ENCODE data around the gene SLCO1A2. TPM values are rescaled to one million over a fixed set of nuclear protein-coding genes. Genes with fewer than 3 reads are reported as not detected.

SLCO1A2 gene
- total and polyA plus RNA-seq, 2 of the 8 experiments (the other 6 are each of a cell fraction or from before 2014, with no cell fraction given): 2.9 to 5.1 TPM

- no peak overlapping the region for H2AFZ ChIP-seq (ENCODE audit: low read length)
- no peak overlapping the region for H2AK5ac ChIP-seq (ENCODE audit: low read depth, low read length)
- no peaks in the 10 kb centered on the region for H3K9me3 ChIP-seq (ENCODE audit: insufficient read depth in 2 of 2, low read depth in 1 of 2, low read length in 1 of 2)
- no peak overlapping the region for H4K8ac ChIP-seq (ENCODE audit: extremely low read depth, insufficient read depth, low read length)
- H3K79me2 ChIP-seq (ENCODE audit: control insufficient read depth in 1 of 2, insufficient read depth in 2 of 2, low read length in 2 of 2): no peaks in the 10 kb centered on the region
- no peak overlapping the region for H4K5ac ChIP-seq (ENCODE audit: insufficient read length, low read depth, low read length)
- DNase-seq (ENCODE audit: low read depth in 1 of 2, low spot score in 2 of 2) (no peak), FAIRE-seq (no peak)
- ChIA-PET POLR2A (ENCODE audit: partially characterized antibody) (no interaction called here), CTCF (ENCODE audit: partially characterized antibody) (interaction anchor here (0.6 to 1.9 kb wide), 19 partner anchors 8 to 193 kb away, joined by 3 to 14 read pairs (median 4); no protein-coding TSS in a partner anchor)
- no peak overlapping the region for H3K4me2 ChIP-seq (ENCODE audit: insufficient read depth in 1 of 2, low read depth in 2 of 2, low read length in 2 of 2)
- H4K91ac ChIP-seq (replicated peaks; ENCODE audit: insufficient read length, low read length): no peak overlapping the region
- no peak overlapping the region for H3K23ac ChIP-seq (ENCODE audit: insufficient read length)
- no peak overlapping the region for H3K56ac ChIP-seq (replicated peaks; ENCODE audit: insufficient read length, low read depth, low read length)
- H3K4me3 ChIP-seq (ENCODE audit: extremely low read depth in 1 of 4, insufficient read depth in 2 of 4, low read depth in 3 of 4, low read length in 4 of 4): no peak overlapping the region
- TF ChIP-seq E2F6 (IDR thresholded peaks at IDR 0.05) (no peak), CHD2 (IDR thresholded peaks at IDR 0.05; ENCODE audit: low read length) (no peak), CTCF (IDR thresholded peaks at IDR 0.05; ENCODE audit: control extremely low read depth in 1 of 3, insufficient read depth in 1 of 3, low read depth in 1 of 3, low read length in 3 of 3) (peak in 2 of 3 experiments; percentile 38 to 56; a peak in 2 of 4 replicates), RAD21 (IDR thresholded peaks at IDR 0.05 in 1 of 2, conservative IDR thresholded peaks at IDR 0.05 in 1 of 2; ENCODE audit: low read depth in 2 of 2, low read length in 2 of 2) (peak; percentile 36 to 40)
- no peak overlapping the region for H3K4ac ChIP-seq (replicated peaks; ENCODE audit: insufficient read length, low read depth, low read length)
- H3K79me1 ChIP-seq (ENCODE audit: low read depth, low read length): no peaks in the 10 kb centered on the region
- no peak overlapping the region for H2BK15ac ChIP-seq (ENCODE audit: low read length)
- H4K20me1 ChIP-seq (replicated peaks in 1 of 2; ENCODE audit: control insufficient read depth in 1 of 2, insufficient read depth in 2 of 2, low read length in 2 of 2): no peaks in the 10 kb centered on the region
- no peak overlapping the region for H2BK120ac ChIP-seq (replicated peaks; ENCODE audit: low read depth, low read length)
- H3K9ac ChIP-seq (replicated peaks in 1 of 4; ENCODE audit: extremely low read depth in 1 of 4, low read depth in 3 of 4, low read length in 3 of 4): no peak overlapping the region
- H2BK12ac ChIP-seq (ENCODE audit: low read depth, low read length): no peak overlapping the region
- no peak overlapping the region for H2BK20ac ChIP-seq (ENCODE audit: low read length)
- H3K27me3 ChIP-seq (replicated peaks in 1 of 4; ENCODE audit: control insufficient read depth in 3 of 4, extremely low read depth in 1 of 4, insufficient read depth in 3 of 4, low read length in 3 of 4): no peaks in the 10 kb centered on the region
- 72% methylated on average over 4 of the region's 4 CpGs; no CpG with 5 or more reads in 1 of the 2 experiments for WGBS, 2 experiments (ENCODE audit: extremely low coverage in 1 of 2, insufficient coverage in 1 of 2, insufficient read length in 1 of 2, insufficient replicate concordance in 2 of 2, low coverage in 1 of 2, low lambda C conversion rate in 2 of 2, missing lambda C conversion rate in 1 of 2)
- H3K18ac ChIP-seq (ENCODE audit: extremely low read depth, low read length): no peak overlapping the region
- H2BK5ac ChIP-seq (ENCODE audit: low read depth, low read length): no peak overlapping the region
- no peaks in the 10 kb centered on the region for H3K23me2 ChIP-seq (ENCODE audit: low read depth, low read length)
- H3K36me3 ChIP-seq (ENCODE audit: control insufficient read depth in 2 of 4, insufficient read depth in 4 of 4, low read length in 3 of 4): no peaks in the 10 kb centered on the region
- H3K14ac ChIP-seq (ENCODE audit: insufficient read length): no peak overlapping the region
- no peaks in the 10 kb centered on the region for H3K4me1 ChIP-seq (replicated peaks in 1 of 4; ENCODE audit: control insufficient read depth in 3 of 4, insufficient read depth in 4 of 4, low read length in 3 of 4)
- H3K27ac ChIP-seq (ENCODE audit: low read depth, low read length): no peak overlapping the region
Observed at GRCh38 chr12:21296751-21297406, 37.8 kb downstream of the SLCO1A2 start.

All from H1 (cell line).